ENCODE data around the gene THSD8.

DNA sequence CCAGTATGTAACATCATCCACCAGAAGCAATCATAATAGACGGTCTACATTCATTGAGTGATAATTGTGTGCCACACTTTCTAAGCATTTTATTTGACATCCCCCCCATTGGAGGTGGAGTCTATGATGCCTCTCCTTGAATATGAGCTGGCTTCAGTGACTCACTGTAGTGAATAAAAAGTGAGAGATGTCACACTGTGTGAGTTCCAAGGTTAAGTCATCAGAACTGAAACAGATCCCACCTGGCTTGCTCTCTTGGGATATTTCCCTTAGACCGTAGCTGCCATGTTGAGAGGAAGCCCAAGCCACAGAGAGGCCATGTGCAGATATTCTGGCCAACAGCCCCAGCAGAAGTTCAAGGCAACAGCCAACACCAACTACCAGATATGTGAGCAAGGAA lies 19.9 kb downstream of the THSD8 start:
- TF ChIP-seq, protein P1, sequence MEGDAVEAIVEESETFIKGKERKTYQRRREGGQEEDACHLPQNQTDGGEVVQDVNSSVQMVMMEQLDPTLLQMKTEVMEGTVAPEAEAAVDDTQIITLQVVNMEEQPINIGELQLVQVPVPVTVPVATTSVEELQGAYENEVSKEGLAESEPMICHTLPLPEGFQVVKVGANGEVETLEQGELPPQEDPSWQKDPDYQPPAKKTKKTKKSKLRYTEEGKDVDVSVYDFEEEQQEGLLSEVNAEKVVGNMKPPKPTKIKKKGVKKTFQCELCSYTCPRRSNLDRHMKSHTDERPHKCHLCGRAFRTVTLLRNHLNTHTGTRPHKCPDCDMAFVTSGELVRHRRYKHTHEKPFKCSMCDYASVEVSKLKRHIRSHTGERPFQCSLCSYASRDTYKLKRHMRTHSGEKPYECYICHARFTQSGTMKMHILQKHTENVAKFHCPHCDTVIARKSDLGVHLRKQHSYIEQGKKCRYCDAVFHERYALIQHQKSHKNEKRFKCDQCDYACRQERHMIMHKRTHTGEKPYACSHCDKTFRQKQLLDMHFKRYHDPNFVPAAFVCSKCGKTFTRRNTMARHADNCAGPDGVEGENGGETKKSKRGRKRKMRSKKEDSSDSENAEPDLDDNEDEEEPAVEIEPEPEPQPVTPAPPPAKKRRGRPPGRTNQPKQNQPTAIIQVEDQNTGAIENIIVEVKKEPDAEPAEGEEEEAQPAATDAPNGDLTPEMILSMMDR (IDR thresholded peaks at IDR 0.05), result no peak
- no peak for TF ChIP-seq POLR2A (IDR thresholded peaks at IDR 0.05)

Measured in testis (tissue), 2 donors.